HG02943 (cell line): ENCODE results near the gene EMX2.
"Not testable (repeated sequence)": the region's sequence is repeated elsewhere in the genome, so short reads cannot be mapped to it uniquely, and the experiment has no call there.

ENCODE experiments used
- ATAC-seq: cut with Tn5 transposase; IDR thresholded peaks from one replicate; pipeline ENCODE4 v1.9.1; 2021; ENCODE audit warnings: mild to moderate bottlenecking, low read depth, moderate library complexity; ENCODE audit not compliant: unreplicated experiment

The EMX2 gene

GRCh38 chr10:117542706-117543224 is at the start of gene EMX2:
Gene EMX2, plus strand, starts transcription at chr10:117542746. Its CDS starts 522 bp downstream, at chr10:117543268.
- ATAC-seq = no peak

GRCh38 chr10:117496031-117496430 is 46.5 kb upstream of the EMX2 start:
- ATAC-seq = no peak

- peak; percentile 84 for ATAC-seq
These were observed 45.9 kb upstream of the EMX2 start for GRCh38 chr10:117496616-117497028.

GRCh38 chr10:117497736-117498135 is 44.8 kb upstream of the EMX2 start:
- ATAC-seq = no peak

GRCh38 chr10:117499248-117500105 is 43.1 kb upstream of the EMX2 start:
- ATAC-seq = no peak

- ATAC-seq = no peak
These were observed 42.1 kb upstream of the EMX2 start for GRCh38 chr10:117500456-117500855.

- no peak for ATAC-seq
These were observed 41.0 kb upstream of the EMX2 start for GRCh38 chr10:117501460-117502035.

GRCh38 chr10:117502421-117503243 is 39.9 kb upstream of the EMX2 start:
- ATAC-seq = peak; percentile 23

- peak; percentile 95 for ATAC-seq
These were observed 39.0 kb upstream of the EMX2 start for GRCh38 chr10:117503244-117504205.

- no peak for ATAC-seq
These were observed 38.0 kb upstream of the EMX2 start for GRCh38 chr10:117504562-117504961.

- not testable (repeated sequence) for ATAC-seq
These were observed 35.5 kb upstream of the EMX2 start for GRCh38 chr10:117507081-117507480.

- no peak for ATAC-seq
These were observed 33.0 kb upstream of the EMX2 start for GRCh38 chr10:117509573-117509972.

- no peak for ATAC-seq
These were observed 30.8 kb upstream of the EMX2 start for GRCh38 chr10:117511601-117512390.

GRCh38 chr10:117514971-117515370 is 27.6 kb upstream of the EMX2 start:
- ATAC-seq = no peak

- ATAC-seq = no peak
These were observed 25.9 kb upstream of the EMX2 start for GRCh38 chr10:117516681-117517080.

GRCh38 chr10:117518246-117518645 is 24.3 kb upstream of the EMX2 start:
- no peak for ATAC-seq

GRCh38 chr10:117519286-117519685 is 23.3 kb upstream of the EMX2 start:
- ATAC-seq = no peak

GRCh38 chr10:117519879-117520278 is 22.7 kb upstream of the EMX2 start:
- ATAC-seq = no peak

- no peak for ATAC-seq
These were observed 11.8 kb upstream of the EMX2 start for GRCh38 chr10:117530791-117531190.
